Activated CD4-positive, alpha-beta T cell treated with anti-CD3 and anti-CD28 coated beads, Interleukin-2, amount 50 U/mL, for 24 hours (primary cell): ENCODE data around the gene CYP3A7.
"Not testable (repeated sequence)": the region's sequence is repeated elsewhere in the genome, so short reads cannot be mapped to it uniquely, and the experiment has no call there.

Experiments used
- DNase-seq, 2 donors: peaks; one replicate each; pipeline ENCODE4 v3.0.0-alpha.2; 2020; ENCODE audit warnings: low read depth in 1 of 2, low spot score in 1 of 2

CYP3A7 gene

GRCh38 chr7:99674995-99675742, 59.8 kb downstream of the CYP3A7 start:
- no peak for DNase-seq

GRCh38 chr7:99672573-99672972, 62.4 kb downstream of the CYP3A7 start:
- DNase-seq: no peak

GRCh38 chr7:99669782-99670181, 65.2 kb downstream of the CYP3A7 start:
- DNase-seq: no peak

- no peak for DNase-seq
Measured at GRCh38 chr7:99668541-99668940, 66.5 kb downstream of the CYP3A7 start.

GRCh38 chr7:99667179-99667578, 67.8 kb downstream of the CYP3A7 start:
- no peak for DNase-seq

GRCh38 chr7:99666013-99666395, 69.0 kb downstream of the CYP3A7 start:
- no peak for DNase-seq

- no peak for DNase-seq
Measured at GRCh38 chr7:99665312-99666012, 69.5 kb downstream of the CYP3A7 start.

GRCh38 chr7:99657879-99658278, 77.1 kb downstream of the CYP3A7 start:
- not testable (repeated sequence) for DNase-seq
